Endometrium (tissue), 2 donors: Measurements from ENCODE around the gene ACAN.

Source experiments
- FAIRE-seq: peaks from 2 replicates; lab custom pipeline; 2012; peaks lifted over from hg19 to GRCh38; lab: Jason Lieb, UNC
- donor health status: control.
- donor health status: control.

Gene ACAN

DNA sequence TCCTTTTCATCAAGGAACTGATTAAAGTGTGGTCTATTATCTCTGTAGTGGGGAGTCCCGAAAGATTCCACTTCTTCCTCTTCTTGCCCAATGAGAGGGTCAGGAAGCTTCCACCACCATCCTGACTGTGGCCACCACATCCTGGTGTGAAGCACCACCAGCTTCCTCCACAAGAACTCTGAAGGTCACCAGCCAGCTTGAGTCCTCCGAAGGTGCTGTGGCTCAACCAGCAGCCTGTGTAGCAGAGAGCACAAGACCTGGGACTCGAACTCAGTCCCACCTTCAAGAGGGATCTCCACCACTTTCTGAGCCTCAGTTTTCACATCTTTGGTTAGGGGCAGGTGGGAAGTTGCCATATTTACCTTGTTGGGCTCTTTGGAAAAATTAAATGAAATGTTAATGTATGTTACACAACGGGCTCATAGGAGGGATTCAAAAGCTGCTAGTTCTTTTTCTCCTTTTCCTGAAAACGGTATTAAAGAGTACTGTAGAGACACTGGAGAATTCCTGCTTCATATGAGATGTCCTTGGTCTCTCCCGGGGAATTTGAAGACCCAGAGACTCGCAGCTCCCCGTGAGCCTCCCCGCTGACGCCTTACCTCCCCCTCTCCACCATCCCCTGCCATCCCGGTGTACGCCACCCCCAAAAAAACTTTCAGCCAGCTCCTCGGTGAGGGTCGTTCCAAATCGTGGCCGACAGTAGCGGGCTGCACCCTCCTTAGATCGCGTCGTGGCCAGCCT is 816 bp upstream of the ACAN start:
- no peak for FAIRE-seq

- FAIRE-seq = no peak
These were observed 320 bp upstream of the ACAN start for GRCh38 chr15:88802991-88803240.

GRCh38 chr15:88803920-88804247 is 648 bp downstream of the ACAN start:
- FAIRE-seq = no peak

- no peak for FAIRE-seq
These were observed 1.0 kb downstream of the ACAN start for GRCh38 chr15:88804257-88804656.

GRCh38 chr15:88805031-88805780 is 2.0 kb downstream of the ACAN start:
- FAIRE-seq = no peak

GRCh38 chr15:88810446-88810845 is 7.2 kb downstream of the ACAN start:
- no peak for FAIRE-seq

DNA sequence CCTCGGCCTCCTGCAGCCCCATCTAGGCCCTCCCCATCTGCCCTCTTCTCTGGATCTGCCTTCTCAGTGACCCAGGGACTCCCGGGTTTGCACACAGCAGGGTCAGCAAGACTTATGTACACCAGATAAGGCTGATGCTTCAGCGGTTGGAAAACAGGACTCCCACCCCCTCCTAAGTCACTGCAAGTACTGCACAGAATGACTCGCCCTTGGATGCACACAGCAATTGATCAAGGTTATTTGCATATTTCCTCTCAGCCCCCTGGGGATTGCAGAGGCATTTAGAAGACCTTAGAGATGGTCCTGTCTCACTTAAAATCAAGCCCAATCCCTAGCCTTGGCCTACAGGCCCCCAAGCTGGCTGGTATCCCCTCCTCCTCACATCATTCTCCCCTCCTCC is 8.9 kb downstream of the ACAN start:
- no peak for FAIRE-seq

DNA sequence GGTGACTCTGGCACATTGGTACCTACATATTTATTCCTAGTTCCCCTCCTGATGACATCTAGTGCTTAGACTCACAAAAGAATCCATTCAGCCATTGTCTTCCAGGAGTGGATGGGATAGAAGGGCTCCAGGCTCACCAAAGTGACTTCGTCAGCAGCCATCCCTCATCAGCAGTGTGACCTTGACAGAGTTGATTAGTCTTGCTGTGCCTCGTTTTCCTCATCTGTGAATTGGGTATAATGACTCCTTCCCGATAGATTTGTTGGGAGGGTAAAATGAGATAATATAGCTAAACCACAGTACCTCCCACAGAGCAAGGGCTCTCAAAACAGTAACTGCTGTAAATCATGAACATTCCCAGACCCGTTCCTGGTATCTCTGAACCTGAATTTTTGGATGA is 10.7 kb downstream of the ACAN start:
- FAIRE-seq = no peak

- FAIRE-seq = no peak
These were observed 11.2 kb downstream of the ACAN start for GRCh38 chr15:88814393-88814792.

DNA sequence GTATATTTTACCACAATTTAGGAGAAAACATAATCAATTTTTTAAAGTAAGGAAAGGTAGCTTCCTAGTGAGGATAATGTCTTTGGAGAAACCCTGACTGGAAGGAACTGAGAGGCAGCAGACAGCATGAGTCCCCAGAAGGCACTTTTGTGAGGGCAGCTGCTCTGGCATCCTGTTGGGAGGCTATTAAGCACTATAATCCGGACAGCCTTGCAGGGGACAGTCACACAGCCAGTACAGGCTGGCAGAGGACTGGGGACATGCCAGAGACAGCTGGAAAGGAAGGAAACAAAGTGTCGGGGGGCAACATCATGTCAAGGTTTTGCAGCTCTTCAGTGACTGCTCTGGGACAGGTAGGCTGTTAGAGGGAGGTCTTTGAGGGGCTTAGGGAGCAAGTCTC is 15.7 kb downstream of the ACAN start:
- FAIRE-seq = no peak

DNA sequence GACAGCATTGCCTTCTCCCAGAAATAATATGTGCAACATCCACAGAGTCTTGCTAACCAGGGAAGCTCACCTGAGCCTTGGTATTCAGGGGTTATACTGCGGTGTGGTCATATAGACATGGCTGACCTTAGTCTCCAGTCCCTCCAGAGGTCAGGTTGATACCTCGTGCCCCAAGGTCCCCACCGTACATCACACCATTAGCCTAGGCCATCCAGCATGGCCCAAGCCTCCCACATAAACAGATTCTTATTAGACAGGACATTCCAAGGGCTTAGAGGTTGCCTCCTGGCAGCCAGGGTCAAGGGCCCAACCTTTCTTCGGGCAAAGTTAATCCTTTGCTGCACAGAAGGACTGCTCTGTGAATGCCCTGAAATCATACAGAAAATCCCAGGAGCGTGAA is 18.8 kb downstream of the ACAN start:
- no peak for FAIRE-seq

DNA sequence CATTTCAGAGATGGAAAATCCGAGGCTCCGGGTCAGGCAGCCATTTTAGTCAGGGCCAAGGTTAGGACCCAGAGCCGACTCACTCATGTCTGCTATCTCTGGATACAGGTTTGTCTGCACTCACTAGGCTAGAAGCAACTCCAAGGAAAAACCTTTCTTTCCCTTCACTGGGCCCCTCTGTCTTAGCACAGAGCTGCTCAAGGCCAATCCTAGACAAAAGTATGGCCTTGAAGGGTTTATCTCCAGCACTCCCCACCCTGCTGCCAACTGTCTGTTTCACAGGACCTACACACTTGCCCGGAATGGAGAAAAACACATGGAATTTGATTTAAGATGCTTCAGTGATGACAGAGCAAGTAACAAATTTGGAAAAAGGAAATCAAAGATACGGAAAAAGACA is 25.6 kb downstream of the ACAN start:
- FAIRE-seq = no peak

- no peak for FAIRE-seq
These were observed 26.8 kb downstream of the ACAN start for GRCh38 chr15:88830016-88830415.

DNA sequence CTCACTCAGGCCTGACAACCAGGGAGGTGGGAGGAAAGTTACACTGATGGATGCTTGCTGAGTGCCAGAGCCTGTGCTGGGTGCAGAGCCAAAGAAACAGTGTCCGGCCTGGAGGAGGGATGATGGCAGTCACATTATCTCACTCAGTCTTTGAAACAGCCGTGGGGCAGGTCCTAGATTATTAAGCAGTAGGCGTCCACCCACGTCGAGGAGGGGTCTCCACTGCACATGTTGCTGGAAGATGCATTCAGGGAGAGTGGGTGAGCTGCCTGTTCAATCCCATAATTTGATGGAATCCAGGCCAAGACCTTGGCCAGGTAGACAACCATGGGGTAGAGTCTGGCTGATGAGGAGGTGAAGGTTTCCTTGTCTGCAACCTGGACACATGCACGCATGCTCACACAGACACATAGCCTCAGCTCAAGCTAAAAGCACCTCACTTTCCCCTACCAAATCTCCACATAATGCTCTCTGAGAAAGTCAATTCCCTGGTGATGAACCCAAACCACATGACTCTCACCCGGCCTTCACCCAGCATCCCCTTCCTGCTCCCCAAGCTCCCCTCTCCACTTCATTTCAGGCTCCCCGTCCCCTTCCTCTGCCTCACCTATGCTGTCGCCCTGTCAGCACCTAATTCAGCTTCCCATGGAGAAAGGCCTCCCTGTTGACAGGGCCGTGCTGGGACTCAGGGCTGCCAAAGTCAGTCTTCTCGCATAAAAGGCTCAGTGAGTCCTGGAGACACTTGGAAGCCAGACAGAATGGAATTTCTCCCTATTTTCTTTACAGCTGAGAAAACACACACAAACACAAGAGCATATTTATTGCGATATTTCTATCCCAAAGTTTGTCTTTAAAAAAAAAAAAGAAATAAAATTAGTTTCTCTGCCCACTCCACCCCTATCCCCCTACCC is 29.8 kb downstream of the ACAN start:
- no peak for FAIRE-seq

GRCh38 chr15:88833731-88834100 is 30.5 kb downstream of the ACAN start:
- no peak for FAIRE-seq

GRCh38 chr15:88834211-88834812 is 31.1 kb downstream of the ACAN start:
- no peak for FAIRE-seq

DNA sequence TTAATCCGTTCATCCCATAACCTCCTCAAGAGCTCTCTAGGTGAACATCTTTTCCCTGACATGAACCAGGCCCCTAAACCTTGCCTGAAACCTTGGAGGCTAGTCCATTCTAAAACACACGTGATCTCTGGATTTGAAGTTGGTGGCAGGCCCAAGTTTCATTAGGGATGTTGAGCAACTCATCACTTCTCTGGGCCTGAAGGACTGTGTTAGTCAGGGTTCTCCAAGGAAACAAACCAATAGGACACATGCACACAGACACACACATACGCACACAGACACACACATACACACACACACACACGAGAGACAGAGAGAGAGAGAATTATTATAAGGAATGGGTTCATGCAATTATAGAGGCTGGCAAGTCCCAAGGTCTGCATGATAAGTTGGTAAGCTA is 31.9 kb downstream of the ACAN start:
- FAIRE-seq = no peak

- no peak for FAIRE-seq
These were observed 32.4 kb downstream of the ACAN start for GRCh38 chr15:88835646-88836045.

GRCh38 chr15:88838667-88839066 is 35.4 kb downstream of the ACAN start:
- no peak for FAIRE-seq

DNA sequence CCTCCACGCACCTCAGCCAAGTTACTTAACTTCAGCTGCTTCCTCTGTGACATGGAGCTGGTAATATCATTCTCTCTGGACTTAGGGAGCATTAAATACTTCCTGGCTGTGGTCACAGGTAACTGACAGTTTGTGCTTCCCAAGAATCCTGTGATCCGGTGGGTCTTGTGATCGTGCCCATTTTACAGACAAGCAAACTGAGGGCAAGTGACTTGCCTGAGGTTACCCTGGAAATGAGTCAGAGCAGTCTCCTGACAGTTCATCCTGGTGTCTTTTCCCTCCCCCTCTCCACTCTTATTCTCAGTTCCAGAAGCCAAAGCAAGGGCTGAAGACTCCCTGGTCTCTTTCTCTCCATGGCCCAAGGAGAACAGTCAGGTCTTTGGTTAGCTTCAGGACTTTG is 35.9 kb downstream of the ACAN start:
- no peak for FAIRE-seq

- no peak for FAIRE-seq
These were observed 36.7 kb downstream of the ACAN start for GRCh38 chr15:88839961-88840360.

DNA sequence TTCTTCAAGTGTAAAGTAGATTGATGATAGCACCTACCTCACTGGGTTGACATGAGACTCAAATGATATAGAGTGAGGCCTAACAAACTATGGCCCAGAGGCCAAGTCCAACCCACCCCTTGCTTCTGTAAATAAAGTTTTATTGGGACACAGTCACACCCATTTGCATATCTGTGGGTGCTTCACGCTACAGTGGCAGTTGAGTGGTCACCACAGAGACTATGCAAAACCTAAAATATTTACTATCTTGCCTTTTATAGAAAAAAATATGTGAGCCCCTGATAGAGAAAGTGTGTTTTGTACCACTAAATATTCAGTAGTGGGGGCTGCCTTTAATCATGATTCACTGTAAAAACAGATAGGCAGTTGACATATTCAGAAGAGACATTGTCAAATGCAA is 38.0 kb downstream of the ACAN start:
- FAIRE-seq = no peak

DNA sequence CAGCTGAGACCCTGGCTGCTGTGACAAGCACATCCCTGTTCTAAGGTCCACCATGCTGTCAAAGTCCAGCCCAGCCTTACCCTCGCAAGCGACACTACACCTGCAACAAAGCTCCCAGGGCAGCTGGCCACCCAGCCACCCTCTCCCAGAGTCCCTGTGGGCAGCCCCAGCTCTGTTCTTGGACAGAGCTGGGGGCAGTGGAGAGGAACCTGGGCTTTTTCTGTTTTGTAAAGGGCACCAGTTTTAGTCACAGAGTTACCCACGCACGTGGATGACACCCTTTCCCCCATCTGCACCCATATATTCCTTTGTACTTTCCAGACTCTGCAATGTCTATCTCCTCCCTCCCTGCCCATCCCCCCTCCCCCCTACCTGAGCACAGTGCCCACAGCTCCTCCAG is 38.9 kb downstream of the ACAN start:
- FAIRE-seq = no peak
